Sigmoid colon (tissue), 7 donors: Measurements from ENCODE around the gene DKK3. TPM values are rescaled to one million over a fixed set of nuclear protein-coding genes. Genes with fewer than 3 reads are reported as not detected.

Source experiments
- DNase-seq: peaks from one replicate; pipeline ENCODE4 v3.0.0-alpha.2; 2019
- H3K27ac ChIP-seq, 4 donors: fragments of 200-600 bp; sonication (generic); one replicate each; pipeline ENCODE4 v1.5.1; 2016 to 2019; ENCODE audit warnings: mild to moderate bottlenecking in 1 of 4
- H3K27me3 ChIP-seq, 3 donors: fragments of 200-600 bp; sonication (generic); one replicate each; pipeline ENCODE4 v1.5.1; 2019; ENCODE audit warnings: mild to moderate bottlenecking in 1 of 3
- H3K36me3 ChIP-seq, 4 donors: fragments of 200-600 bp; sonication (generic); one replicate each; pipeline ENCODE4 v1.5.1; 2016 to 2019
- H3K4me1 ChIP-seq, 4 donors: fragments of 200-600 bp; sonication (generic); one replicate each; pipeline ENCODE4 v1.5.1; 2017 to 2019
- H3K4me3 ChIP-seq, 4 donors: fragments of 200-600 bp; sonication (generic); one replicate each; pipeline ENCODE4 v1.5.1; 2017 to 2019; ENCODE audit warnings: mild to moderate bottlenecking in 2 of 4, moderate library complexity in 1 of 4
- H3K9me3 ChIP-seq, 4 donors: fragments of 200-600 bp in 3 of 4; sonication (generic) in 3 of 4; one replicate each; pipeline versions ENCODE4 v1.5.1 to v1.6.1; 2013 to 2019
- CTCF ChIP-seq, 4 experiments: fragments of 450-650 bp in 3 of 4; fragments of 200-600 bp in 1 of 4; IDR thresholded peaks; one replicate each; pipeline ENCODE4 v1.5.1; 2016 to 2019; ENCODE audit warnings: antibody characterized with exemption in 4 of 4, mild to moderate bottlenecking in 3 of 4, moderate library complexity in 2 of 4
- EP300 ChIP-seq, 4 donors: sonication (generic); formaldehyde crosslinking; IDR thresholded peaks; one replicate each; pipeline ENCODE4 v1.6.1; 2017; ENCODE audit warnings: antibody characterized with exemption in 4 of 4
- POLR2A ChIP-seq, 2 donors: fragments of 450-650 bp; IDR thresholded peaks; one replicate each; pipeline ENCODE4 v1.6.1; 2016; ENCODE audit warnings: antibody characterized with exemption in 2 of 2, mild to moderate bottlenecking in 2 of 2, moderate library complexity in 2 of 2
- POLR2AphosphoS5 ChIP-seq, 4 donors: sonication (generic); formaldehyde crosslinking; IDR thresholded peaks; one replicate each; pipeline ENCODE4 v1.6.1; 2017; ENCODE audit warnings: antibody characterized with exemption in 4 of 4
- WGBS, 2 donors: extraction: QIAGEN DNeasy Blood & Tissue Kit; methylation state at CpG; one replicate each; pipeline ENCODE4 v1.1.7; 2013; 5-methylcytosine and 5-hydroxymethylcytosine counted together
- intact Hi-C: fragments of 100-400 bp; cut with DNase I; formaldehyde crosslinking; loops from one replicate; pipeline ENCODE4 v1.15.1; 2023
- polyA plus RNA-seq, 3 donors: library from polyadenylated mRNA; stranded (reverse); fragments of 200-250 nt; gene quantifications; one replicate each; pipeline ENCODE4 v1.2.3, GENCODE V29; 2013
- total RNA-seq, 4 donors: library from RNA; depleted of rRNA; stranded (reverse); fragments of >200 nt; gene quantifications; one replicate each; pipeline ENCODE4 v1.1.0, GENCODE V29; 2016
- donor health status: healthy with polysubstance abuse.
- donor health status: Bipolar disorder and iron deficiency.
- donor health status: healthy.

Gene DKK3
- total and polyA plus RNA-seq, 7 donors: 6.0 to 181 (median 83.6) TPM

- no peaks in the 10 kb centered on the region for H3K36me3 ChIP-seq
- intact Hi-C loops: no loop called here
- no peak for DNase-seq
- 88 to 91% methylated on average over 5 of the region's 5 CpGs for WGBS, 2 donors
- no peak overlapping the region for H3K4me3 ChIP-seq
- H3K4me1 ChIP-seq: peaks cover 0 to 12% (median 5%) of the 10 kb centered on the region in 4 donors
- H3K27me3 ChIP-seq: no peaks in the 10 kb centered on the region
- H3K9me3 ChIP-seq: peaks cover 0 to 2% (median 0%) of the 10 kb centered on the region in 4 donors
- TF ChIP-seq CTCF (IDR thresholded peaks at IDR 0.05): no peak
- H3K27ac ChIP-seq: no peak overlapping the region
Measured at GRCh38 chr11:12029738-12030363, 21.4 kb upstream of the DKK3 start.

GRCh38 chr11:12029119-12029518 lies 20.7 kb upstream of the DKK3 start:
- WGBS, 2 donors: 96 to 97% methylated on average over 2 of the region's 2 CpGs
- TF ChIP-seq POLR2AphosphoS5 (IDR thresholded peaks at IDR 0.05) (no peak), EP300 (IDR thresholded peaks at IDR 0.05) (no peak), POLR2A (IDR thresholded peaks at IDR 0.05) (no peak), CTCF (IDR thresholded peaks at IDR 0.05) (no peak)
- Histone ChIP-seq H3K9me3 (peaks cover 0 to 2% (median 0%) of the 10 kb centered on the region in 4 donors), H3K4me1 (peaks cover 0 to 12% (median 5%) of the 10 kb centered on the region in 4 donors), H3K4me3 (no peak overlapping the region), H3K27me3 (no peaks in the 10 kb centered on the region), H3K27ac (no peak overlapping the region), H3K36me3 (no peaks in the 10 kb centered on the region)
- DNase-seq: no peak
- intact Hi-C loops: no loop called here

- no peak overlapping the region for H3K27ac ChIP-seq
- no peak for DNase-seq
Measured at GRCh38 chr11:12028303-12028702, 19.9 kb upstream of the DKK3 start.

GRCh38 chr11:12026331-12027211 lies 18.1 kb upstream of the DKK3 start:
- no peak overlapping the region for H3K4me3 ChIP-seq
- no peaks in the 10 kb centered on the region for H3K27me3 ChIP-seq
- no peak overlapping the region for H3K27ac ChIP-seq
- peaks cover 0 to 9% (median 3%) of the 10 kb centered on the region in 4 donors for H3K4me1 ChIP-seq
- intact Hi-C loops: no loop called here
- H3K36me3 ChIP-seq: no peaks in the 10 kb centered on the region
- 85 to 93% methylated on average over 4 of the region's 4 CpGs for WGBS, 2 donors
- peaks cover 0 to 2% (median 0%) of the 10 kb centered on the region in 4 donors for H3K9me3 ChIP-seq
- DNase-seq: no peak
- TF ChIP-seq POLR2AphosphoS5 (IDR thresholded peaks at IDR 0.05) (no peak), CTCF (IDR thresholded peaks at IDR 0.05) (no peak)

More at GRCh38 chr11:12028303-12028702, 19.9 kb upstream of the DKK3 start:
- intact Hi-C loops: no loop called here
- WGBS, 2 donors: 90 to 93% methylated on average over 2 of the region's 2 CpGs
- no peak overlapping the region for H3K4me3 ChIP-seq
- TF ChIP-seq CTCF (IDR thresholded peaks at IDR 0.05) (no peak), EP300 (IDR thresholded peaks at IDR 0.05) (no peak), POLR2A (IDR thresholded peaks at IDR 0.05) (no peak), POLR2AphosphoS5 (IDR thresholded peaks at IDR 0.05) (no peak)
- H3K4me1 ChIP-seq: peaks cover 0 to 12% (median 5%) of the 10 kb centered on the region in 4 donors
- H3K27me3 ChIP-seq: no peaks in the 10 kb centered on the region
- H3K36me3 ChIP-seq: no peaks in the 10 kb centered on the region
- peaks cover 0 to 2% (median 0%) of the 10 kb centered on the region in 4 donors for H3K9me3 ChIP-seq
